ENCODE data around the gene KANK4.
A peak's percentile ranks its signal among the peaks of the same experiment; 100 is the strongest.
"Not testable (repeated sequence)": the region's sequence is repeated elsewhere in the genome, so short reads cannot be mapped to it uniquely, and the experiment has no call there.

Gene KANK4

GRCh38 chr1:62271134-62271533 lies 48.1 kb downstream of the KANK4 start:
- peak; percentile 85 for DNase-seq

DNA sequence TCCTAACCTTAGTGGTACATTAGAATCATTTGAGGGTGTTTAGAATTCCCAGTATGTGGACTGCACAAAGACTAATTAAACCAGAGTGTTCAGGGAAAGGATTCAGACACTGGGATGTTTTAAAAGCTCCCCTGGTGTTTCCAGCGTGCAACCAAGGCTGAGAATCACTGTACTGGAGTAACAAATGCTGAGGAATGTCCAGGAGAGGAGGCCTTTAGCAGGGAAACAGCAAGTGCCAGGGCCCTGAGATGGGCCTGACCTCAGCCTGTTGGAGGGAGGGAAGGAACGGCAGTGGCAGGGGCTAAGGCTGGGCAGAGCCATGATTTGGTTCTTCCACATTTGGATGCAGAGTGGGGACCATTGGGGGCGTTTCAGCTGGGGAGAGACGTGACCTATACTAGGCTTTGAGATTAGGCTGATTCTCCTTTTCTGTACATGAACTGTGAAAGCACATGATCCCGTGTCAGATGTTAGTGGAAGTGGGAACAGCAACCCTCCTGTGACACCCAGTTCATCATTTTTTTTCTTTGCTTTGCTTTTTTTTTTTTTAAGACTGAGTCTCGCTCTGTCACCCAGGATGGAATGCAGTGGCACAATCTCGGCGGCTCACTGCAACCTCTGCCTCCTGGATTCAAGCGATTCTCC lies 49.3 kb downstream of the KANK4 start:
- no peak for DNase-seq

GRCh38 chr1:62269439-62269838 lies 49.8 kb downstream of the KANK4 start:
- no peak for DNase-seq

DNA sequence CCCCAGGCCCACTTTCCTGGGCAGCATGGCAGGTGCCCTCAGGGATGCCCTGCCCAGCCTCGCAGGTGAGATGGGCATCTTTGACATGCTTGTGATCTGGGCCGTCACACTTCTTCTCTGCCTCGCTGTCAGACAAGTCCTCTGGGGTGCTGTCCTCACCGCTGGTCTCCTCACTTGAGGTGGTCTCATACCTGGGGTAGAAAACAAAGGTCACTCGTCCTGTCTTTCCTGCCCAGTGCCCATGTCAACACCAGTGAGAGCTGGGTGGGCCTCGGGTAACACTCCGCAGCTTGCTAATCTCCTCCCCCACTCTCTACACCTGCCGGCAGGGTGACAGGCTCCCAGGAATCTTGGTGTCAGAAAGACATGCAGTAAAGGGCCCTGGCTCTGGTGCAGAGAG lies 50.9 kb downstream of the KANK4 start:
- DNase-seq: no peak

- DNase-seq: no peak
These were observed 53.0 kb downstream of the KANK4 start for GRCh38 chr1:62265956-62266935.

- peak; percentile 74 for DNase-seq
These were observed 55.4 kb downstream of the KANK4 start for GRCh38 chr1:62263814-62264353.

DNA sequence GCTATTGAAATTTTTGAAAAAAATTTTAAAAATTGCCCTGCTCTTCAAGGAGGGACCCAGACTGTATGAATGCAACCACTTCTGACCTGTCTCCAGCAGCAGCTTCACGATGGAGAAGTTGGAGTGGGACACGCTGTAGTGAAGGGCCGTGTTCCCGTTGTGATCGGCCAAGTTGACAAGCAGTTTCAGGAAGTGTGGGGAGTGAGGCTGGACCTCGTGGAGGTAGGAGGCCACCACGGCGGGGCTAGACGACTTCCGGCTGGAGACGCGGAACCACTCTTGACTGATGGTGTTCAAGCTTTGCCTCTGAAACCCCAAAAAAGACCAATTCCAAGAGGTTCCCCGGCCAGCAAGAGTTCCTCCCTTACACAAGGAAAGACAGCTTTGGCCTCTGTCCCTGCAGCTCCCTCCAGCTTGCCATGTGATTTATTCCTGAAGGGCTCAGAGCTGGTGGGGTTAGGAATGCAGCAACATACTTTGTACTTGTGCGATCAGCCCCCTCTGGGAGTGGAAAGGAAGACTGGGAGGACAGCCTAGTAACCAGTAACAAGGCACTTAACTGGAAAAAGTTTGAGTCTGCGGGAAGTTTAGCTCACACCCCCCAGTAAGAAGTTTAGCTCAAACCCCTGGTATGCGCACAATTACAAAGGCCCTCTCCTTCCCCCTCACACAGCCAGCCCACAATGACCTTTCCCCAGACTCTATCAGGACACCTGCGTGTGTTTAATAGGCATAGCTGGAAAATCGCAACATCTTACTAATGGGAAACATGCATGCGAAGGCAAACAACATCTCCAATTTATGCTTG lies 56.0 kb downstream of the KANK4 start:
- no peak for DNase-seq

DNA sequence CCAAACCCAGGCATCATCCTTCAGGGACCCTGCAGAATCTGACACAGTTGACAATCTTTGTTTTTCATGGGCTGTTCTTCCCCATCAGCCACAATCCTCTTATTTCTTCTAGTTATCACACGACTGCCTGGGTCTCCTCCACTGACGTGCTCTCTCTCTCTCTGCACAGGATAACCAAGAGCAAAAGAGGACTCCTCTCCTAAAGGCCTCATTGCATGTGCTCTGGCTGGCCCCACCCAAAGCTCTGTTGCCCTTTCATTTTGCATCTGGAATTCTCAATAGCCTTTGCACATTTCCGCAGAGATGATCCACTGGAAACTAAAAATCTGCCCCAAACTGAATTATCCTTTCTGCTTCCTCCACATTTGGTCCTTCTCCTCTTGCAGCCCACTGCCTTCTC lies 58.5 kb downstream of the KANK4 start:
- no peak for DNase-seq

DNA sequence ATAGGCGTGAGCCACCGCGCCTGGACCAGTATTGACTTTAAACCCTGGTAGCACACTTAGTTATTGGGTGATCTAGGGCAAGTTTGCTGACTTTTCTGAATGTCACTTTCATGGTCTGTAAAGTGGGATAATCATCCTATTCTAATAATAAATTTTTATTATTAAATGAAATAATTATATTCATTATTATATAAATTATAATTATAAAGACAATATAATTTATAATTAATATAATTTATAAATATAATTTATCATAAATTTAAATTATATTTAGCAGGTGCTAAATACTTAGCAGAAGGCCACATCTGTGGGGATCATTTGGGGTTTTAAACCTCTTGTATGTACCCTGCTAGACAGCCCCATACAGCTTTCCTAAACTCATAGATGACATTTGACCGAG lies 59.7 kb downstream of the KANK4 start:
- DNase-seq: no peak

GRCh38 chr1:62250126-62250726 lies 69.0 kb downstream of the KANK4 start:
- no peak for DNase-seq

GRCh38 chr1:62247391-62248168 lies 71.7 kb downstream of the KANK4 start:
- no peak for DNase-seq

DNA sequence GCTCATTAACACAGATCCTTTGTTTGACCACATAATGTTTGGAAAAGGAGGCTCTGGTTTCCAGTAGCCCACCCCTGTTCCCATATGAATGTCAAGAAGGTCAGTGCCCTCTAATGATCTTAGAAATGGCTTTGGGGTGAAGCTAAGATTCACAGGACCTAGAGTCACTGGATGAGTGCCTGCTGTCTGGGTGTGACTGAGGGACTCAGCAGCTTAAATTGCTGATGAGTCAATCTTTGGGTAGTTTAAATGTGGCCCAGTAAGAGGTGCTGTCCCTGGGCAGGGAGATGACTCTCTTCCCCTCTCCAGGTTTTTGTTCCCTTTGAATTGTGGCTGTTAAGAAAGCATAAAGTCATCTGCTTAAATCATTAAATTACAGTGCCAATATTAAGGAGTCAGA lies 74.0 kb downstream of the KANK4 start:
- DNase-seq: no peak

GRCh38 chr1:62244380-62244779 lies 74.9 kb downstream of the KANK4 start:
- DNase-seq: not testable (repeated sequence)

DNA sequence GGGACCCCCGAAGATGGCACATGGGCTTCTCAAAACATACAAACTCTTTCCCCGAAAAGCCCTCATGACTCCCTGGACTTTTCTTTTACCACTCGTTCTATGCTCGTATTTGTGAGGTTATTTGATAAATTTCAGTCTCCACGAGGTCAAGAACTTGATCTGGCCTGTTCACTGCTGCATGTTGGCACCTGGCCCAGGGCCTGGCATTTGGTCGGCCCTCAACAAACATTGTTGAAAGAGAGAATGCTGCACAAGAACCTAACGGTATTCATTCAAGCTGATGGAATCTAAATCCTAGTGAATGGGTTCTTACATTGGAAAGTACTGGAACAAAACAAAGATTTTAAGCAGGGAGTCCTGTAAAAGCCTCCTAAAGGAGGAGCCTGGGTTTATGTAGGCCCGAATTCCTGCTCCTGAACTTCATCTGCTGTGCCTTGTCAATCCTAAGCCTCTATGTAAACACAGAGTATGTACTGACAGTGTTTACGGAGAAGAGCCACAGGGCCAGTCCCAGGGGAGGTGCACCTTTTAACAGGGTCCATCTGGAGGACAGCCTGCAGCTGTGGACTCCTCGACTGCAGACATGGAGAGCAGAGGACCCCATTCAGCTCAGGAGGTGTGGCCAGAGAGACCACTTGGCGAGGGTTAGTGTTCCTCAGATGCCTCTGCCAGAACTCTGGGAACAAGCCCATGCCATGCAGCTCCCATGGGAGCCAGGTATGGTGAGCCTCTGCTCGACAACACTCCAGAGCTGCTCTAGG lies 77.7 kb downstream of the KANK4 start:
- DNase-seq: peak; percentile 45

GRCh38 chr1:62240651-62241370 lies 78.4 kb downstream of the KANK4 start:
- no peak for DNase-seq

DNA sequence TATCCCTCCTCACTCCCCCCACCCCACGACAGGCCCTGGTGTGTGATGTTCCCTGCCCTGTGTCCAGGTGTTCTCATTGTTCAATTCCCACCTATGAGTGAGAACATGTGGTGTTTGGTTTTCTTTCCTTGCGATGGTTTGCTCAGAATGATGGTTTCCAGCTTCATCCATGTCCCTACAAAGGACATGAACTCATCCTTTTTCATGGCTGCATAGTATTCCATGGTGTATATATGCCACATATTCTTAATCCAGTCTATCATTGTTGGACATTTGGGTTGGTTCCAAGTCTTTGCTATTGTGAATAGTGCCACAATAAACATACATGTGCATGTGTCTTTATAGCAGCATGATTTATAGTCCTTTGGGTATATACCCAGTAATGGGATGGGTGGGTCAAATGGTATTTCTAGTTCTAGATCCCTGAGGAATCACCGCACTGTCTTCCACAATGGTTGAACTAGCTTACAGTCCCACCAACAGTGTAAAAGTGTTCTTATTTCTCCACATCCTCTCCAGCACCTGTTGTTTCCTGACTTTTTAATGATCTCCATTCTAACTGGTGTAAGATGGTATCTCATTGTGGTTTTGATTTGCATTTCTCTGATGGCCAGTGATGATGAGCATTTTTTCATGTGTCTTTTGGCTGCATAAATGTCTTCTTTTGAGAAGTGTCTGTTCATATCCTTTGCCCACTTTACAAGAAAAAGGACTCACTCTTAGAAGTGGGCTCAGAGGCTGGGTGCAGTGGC lies 79.4 kb downstream of the KANK4 start:
- DNase-seq: not testable (repeated sequence)

DNA sequence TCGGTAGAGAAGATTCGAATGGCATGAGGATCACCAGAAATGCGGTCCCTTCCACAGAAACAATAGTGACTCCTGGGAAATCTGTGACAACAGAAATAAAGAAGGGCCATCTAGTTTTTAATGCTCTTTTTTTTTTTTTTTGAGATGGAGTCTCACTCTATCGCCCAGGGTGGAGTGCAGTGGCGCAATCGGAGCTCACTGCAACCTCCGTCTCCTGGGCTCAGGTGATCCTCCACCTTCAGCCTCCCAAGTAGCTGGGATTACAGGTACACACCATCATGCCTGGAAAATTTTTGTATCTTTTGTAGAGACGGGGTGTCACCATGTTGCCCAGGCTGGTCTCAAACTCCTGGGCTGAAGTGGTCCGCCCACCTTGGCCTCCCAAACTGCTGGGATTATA lies 80.7 kb downstream of the KANK4 start:
- DNase-seq: no peak

DNA sequence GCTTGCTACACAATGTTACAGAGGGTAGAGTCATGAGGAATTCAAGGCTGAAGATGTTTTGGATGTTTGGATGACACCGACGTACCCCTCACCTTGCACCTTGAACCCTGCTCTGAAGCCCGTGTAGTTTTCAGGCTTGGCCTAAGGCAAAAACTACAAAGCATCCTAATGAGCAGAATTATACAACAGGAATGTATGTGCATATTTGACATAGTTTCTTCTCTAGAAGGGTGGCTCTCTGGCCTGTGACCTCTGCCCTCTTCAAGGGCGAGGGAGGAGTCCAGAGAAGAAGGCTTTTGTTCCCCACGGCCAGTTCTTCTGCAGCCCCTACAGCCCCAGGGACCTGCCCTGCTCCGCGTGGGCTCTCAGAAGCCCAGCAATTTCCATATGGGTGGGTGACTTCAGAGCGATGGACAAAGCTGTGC lies 81.3 kb downstream of the KANK4 start:
- no peak for DNase-seq

- no peak for DNase-seq
These were observed 81.9 kb downstream of the KANK4 start for GRCh38 chr1:62237361-62237760.

DNA sequence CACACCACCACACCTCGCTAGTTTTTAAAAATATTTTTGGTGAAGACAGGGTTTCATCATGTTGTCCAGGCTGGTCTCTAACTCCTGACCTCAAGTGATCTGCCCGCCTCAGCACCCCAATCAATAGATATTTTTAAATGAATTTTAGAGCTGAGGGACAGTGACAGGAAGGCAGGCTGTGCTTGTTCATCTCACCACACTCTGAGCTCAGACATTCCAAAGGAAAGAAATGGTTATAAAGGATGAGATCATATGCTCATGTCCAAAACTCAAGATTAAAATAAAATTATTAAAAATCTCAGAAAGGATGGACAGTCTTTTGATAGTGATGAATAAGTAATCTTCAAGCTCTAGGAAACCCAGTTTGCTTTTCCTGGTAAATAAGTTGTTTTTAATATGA lies 83.7 kb downstream of the KANK4 start:
- no peak for DNase-seq
